K562 (cell line): ENCODE measurements around the gene NELL1.

Source experiments
- CHD2 ChIP-seq: IDR thresholded peaks from 2 replicates; pipeline ENCODE4 v1.6.1; 2011; ENCODE audit warnings: low read depth, low read length
- RBM34 ChIP-seq: fragments of 200-400 bp; formaldehyde crosslinking; IDR thresholded peaks from 2 replicates; pipeline ENCODE4 v1.6.1; 2018; ENCODE audit warnings: low read length, borderline replicate concordance; ENCODE audit not compliant: insufficient read depth
- SREBF1 ChIP-seq: fragments of 150-350 bp; IDR thresholded peaks from 2 replicates; pipeline ENCODE4 v1.6.1; 2014; ENCODE audit warnings: antibody characterized with exemption, low read depth, low read length, borderline replicate concordance
- TF ChIP-seq, protein P1 (sequence below): fragments of 150-350 bp; conservative IDR thresholded peaks from 2 replicates; pipeline ENCODE4 v1.6.1; 2014; ENCODE audit warnings: low read length

DNA sequence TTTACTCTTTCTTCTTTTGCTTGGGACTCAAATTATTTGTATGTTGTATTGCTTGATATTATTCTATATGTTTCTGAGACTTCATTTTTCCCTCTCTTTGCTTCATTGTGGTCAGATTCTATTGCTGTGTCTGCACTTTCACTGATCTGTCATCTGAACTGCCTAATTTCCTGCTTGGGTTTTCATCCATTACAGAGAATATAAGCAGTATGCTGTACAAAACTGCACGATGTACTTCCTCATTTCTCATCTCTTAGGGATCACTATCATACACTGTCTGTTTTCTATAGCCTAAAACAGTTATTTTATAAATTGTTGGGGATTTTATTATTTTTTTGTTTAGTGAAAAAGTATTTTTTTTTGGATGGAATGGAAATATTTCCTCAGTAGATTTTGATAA is 786.8 kb downstream of the NELL1 start:
- no peak for TF ChIP-seq SREBF1
- TF ChIP-seq, protein P1, sequence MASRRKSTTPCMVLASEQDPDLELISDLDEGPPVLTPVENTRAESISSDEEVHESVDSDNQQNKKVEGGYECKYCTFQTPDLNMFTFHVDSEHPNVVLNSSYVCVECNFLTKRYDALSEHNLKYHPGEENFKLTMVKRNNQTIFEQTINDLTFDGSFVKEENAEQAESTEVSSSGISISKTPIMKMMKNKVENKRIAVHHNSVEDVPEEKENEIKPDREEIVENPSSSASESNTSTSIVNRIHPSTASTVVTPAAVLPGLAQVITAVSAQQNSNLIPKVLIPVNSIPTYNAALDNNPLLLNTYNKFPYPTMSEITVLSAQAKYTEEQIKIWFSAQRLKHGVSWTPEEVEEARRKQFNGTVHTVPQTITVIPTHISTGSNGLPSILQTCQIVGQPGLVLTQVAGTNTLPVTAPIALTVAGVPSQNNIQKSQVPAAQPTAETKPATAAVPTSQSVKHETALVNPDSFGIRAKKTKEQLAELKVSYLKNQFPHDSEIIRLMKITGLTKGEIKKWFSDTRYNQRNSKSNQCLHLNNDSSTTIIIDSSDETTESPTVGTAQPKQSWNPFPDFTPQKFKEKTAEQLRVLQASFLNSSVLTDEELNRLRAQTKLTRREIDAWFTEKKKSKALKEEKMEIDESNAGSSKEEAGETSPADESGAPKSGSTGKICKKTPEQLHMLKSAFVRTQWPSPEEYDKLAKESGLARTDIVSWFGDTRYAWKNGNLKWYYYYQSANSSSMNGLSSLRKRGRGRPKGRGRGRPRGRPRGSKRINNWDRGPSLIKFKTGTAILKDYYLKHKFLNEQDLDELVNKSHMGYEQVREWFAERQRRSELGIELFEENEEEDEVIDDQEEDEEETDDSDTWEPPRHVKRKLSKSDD, result no peak
- TF ChIP-seq RBM34, result no peak
- no peak for TF ChIP-seq CHD2
